A549 (cell line): ENCODE results near the gene ADI1.

Experiments used
- CEBPB ChIP-seq, 2 experiments: fragments of >200 bp in 1 of 2; sonication (Bioruptor Twin) in 1 of 2; formaldehyde crosslinking in 1 of 2; IDR thresholded peaks; 2 replicates each; pipeline ENCODE4 v1.6.1; 2012 to 2016
- CHD2 ChIP-seq: fragments of 150-350 bp; IDR thresholded peaks from 2 replicates; pipeline ENCODE4 v1.6.1; 2014; ENCODE audit warnings: low read length; ENCODE audit not compliant: partially characterized antibody
- CHD4 ChIP-seq: fragments of 200-600 bp; sonication (generic); IDR thresholded peaks from 2 replicates; pipeline ENCODE4 v1.6.1; 2016; ENCODE audit warnings: antibody characterized with exemption, mild to moderate bottlenecking, borderline replicate concordance
- EP300 ChIP-seq, 2 experiments: fragments of >200 bp; sonication (Bioruptor Twin); formaldehyde crosslinking; IDR thresholded peaks; 2 replicates in 1 of 2; 3 replicates in 1 of 2; pipeline ENCODE4 v1.6.1; 2016 to 2017
- MYC ChIP-seq: IDR thresholded peaks from 2 replicates; pipeline ENCODE4 v1.6.1; 2012; ENCODE audit warnings: mild to moderate bottlenecking, inconsistent platforms, low read length, improper control_type of control experiment, borderline replicate concordance
- PHF8 ChIP-seq: fragments of 200-600 bp; sonication (generic); IDR thresholded peaks from 2 replicates; pipeline ENCODE4 v1.6.1; 2016; ENCODE audit warnings: low read depth, mild to moderate bottlenecking, antibody characterized with exemption, moderate library complexity, borderline replicate concordance
- POLR2AphosphoS2 ChIP-seq: conservative IDR thresholded peaks from 2 replicates; pipeline ENCODE4 v1.6.1; 2012; ENCODE audit warnings: low read length, improper control_type of control experiment, inconsistent platforms
- RCOR1 ChIP-seq: fragments of 150-350 bp; IDR thresholded peaks from 2 replicates; pipeline ENCODE4 v1.6.1; 2014; ENCODE audit warnings: antibody characterized with exemption, low read length, low read depth
- ZSCAN20 ChIP-seq: fragments of 250-450 bp; sonication (Bioruptor Pico); IDR thresholded peaks from 2 replicates; pipeline ENCODE4 v1.8.0; 2022; ENCODE audit warnings: mild to moderate bottlenecking, moderate library complexity
- TF ChIP-seq, protein P1 (sequence below): fragments of >200 bp; sonication (Bioruptor Twin); formaldehyde crosslinking; IDR thresholded peaks from 3 replicates; pipeline ENCODE4 v1.5.1; 2016
- TF ChIP-seq, protein P2 (sequence below): fragments of 450-650 bp; IDR thresholded peaks from 2 replicates; pipeline ENCODE4 v1.6.1; 2014; ENCODE audit warnings: antibody characterized with exemption
- TF ChIP-seq, protein P3 (sequence below): fragments of 200-600 bp; sonication (generic); IDR thresholded peaks from 2 replicates; pipeline ENCODE4 v1.6.1; 2016; ENCODE audit warnings: antibody characterized with exemption, mild to moderate bottlenecking, moderate library complexity
- TF ChIP-seq, protein P4 (sequence below): IDR thresholded peaks from 2 replicates; pipeline ENCODE4 v1.6.1; 2012; ENCODE audit warnings: low read depth, borderline replicate concordance

DNA sequence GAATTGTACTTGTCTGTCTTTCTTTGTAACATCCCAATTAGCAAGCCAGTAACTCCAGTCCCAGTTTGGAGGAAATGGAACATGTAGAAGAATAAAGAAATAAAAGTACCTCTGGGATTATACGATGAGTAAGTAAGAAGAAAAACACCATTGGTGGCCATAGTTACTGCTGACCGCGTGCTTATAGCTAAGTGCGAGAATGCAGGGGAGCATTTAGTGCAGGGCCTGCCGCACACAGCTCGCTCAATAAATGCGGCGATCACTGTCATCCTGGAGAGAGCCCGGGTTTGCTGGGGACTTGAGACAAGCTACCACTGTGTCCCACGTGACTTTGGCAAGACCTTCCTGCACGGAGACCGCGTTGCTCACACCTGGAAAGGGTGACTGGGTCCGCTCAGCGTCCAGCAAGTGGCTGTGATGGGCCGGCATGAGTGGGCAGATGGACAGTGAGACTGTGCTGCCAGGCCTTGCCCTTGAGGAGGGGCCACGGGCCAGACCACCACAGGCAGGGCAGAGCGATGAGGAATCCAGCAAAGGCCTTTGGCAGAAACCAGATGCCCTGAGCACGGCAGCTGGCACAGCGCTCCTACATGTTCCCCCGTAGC is 54.8 kb downstream of the ADI1 start:
- no peak for TF ChIP-seq RCOR1
- TF ChIP-seq CEBPB (IDR thresholded peaks at IDR 0.05): no peak
- TF ChIP-seq, protein P1, sequence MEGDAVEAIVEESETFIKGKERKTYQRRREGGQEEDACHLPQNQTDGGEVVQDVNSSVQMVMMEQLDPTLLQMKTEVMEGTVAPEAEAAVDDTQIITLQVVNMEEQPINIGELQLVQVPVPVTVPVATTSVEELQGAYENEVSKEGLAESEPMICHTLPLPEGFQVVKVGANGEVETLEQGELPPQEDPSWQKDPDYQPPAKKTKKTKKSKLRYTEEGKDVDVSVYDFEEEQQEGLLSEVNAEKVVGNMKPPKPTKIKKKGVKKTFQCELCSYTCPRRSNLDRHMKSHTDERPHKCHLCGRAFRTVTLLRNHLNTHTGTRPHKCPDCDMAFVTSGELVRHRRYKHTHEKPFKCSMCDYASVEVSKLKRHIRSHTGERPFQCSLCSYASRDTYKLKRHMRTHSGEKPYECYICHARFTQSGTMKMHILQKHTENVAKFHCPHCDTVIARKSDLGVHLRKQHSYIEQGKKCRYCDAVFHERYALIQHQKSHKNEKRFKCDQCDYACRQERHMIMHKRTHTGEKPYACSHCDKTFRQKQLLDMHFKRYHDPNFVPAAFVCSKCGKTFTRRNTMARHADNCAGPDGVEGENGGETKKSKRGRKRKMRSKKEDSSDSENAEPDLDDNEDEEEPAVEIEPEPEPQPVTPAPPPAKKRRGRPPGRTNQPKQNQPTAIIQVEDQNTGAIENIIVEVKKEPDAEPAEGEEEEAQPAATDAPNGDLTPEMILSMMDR: no peak
- TF ChIP-seq POLR2AphosphoS2: no peak
- TF ChIP-seq EP300 (IDR thresholded peaks at IDR 0.05): no peak
- no peak for TF ChIP-seq CHD4
- TF ChIP-seq, protein P2, sequence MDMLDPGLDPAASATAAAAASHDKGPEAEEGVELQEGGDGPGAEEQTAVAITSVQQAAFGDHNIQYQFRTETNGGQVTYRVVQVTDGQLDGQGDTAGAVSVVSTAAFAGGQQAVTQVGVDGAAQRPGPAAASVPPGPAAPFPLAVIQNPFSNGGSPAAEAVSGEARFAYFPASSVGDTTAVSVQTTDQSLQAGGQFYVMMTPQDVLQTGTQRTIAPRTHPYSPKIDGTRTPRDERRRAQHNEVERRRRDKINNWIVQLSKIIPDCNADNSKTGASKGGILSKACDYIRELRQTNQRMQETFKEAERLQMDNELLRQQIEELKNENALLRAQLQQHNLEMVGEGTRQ: no peak
- TF ChIP-seq, protein P3, sequence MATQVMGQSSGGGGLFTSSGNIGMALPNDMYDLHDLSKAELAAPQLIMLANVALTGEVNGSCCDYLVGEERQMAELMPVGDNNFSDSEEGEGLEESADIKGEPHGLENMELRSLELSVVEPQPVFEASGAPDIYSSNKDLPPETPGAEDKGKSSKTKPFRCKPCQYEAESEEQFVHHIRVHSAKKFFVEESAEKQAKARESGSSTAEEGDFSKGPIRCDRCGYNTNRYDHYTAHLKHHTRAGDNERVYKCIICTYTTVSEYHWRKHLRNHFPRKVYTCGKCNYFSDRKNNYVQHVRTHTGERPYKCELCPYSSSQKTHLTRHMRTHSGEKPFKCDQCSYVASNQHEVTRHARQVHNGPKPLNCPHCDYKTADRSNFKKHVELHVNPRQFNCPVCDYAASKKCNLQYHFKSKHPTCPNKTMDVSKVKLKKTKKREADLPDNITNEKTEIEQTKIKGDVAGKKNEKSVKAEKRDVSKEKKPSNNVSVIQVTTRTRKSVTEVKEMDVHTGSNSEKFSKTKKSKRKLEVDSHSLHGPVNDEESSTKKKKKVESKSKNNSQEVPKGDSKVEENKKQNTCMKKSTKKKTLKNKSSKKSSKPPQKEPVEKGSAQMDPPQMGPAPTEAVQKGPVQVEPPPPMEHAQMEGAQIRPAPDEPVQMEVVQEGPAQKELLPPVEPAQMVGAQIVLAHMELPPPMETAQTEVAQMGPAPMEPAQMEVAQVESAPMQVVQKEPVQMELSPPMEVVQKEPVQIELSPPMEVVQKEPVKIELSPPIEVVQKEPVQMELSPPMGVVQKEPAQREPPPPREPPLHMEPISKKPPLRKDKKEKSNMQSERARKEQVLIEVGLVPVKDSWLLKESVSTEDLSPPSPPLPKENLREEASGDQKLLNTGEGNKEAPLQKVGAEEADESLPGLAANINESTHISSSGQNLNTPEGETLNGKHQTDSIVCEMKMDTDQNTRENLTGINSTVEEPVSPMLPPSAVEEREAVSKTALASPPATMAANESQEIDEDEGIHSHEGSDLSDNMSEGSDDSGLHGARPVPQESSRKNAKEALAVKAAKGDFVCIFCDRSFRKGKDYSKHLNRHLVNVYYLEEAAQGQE: no peak
- no peak for TF ChIP-seq CHD2
- TF ChIP-seq, protein P4, sequence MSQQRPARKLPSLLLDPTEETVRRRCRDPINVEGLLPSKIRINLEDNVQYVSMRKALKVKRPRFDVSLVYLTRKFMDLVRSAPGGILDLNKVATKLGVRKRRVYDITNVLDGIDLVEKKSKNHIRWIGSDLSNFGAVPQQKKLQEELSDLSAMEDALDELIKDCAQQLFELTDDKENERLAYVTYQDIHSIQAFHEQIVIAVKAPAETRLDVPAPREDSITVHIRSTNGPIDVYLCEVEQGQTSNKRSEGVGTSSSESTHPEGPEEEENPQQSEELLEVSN: no peak
- TF ChIP-seq ZSCAN20 (CRISPR knock-in tag): no peak
- no peak for TF ChIP-seq PHF8
- no peak for TF ChIP-seq MYC
